C4-2B (cell line): Measurements from ENCODE around the gene TSHZ3.

Source experiments
- CTCF ChIP-seq: fragments of 450-650 bp; conservative IDR thresholded peaks from 2 replicates; pipeline ENCODE4 v1.5.1; 2017; ENCODE audit warnings: mild to moderate bottlenecking
- ZFX ChIP-seq: fragments of 450-650 bp; IDR thresholded peaks from 2 replicates; pipeline ENCODE4 v1.6.1; 2017

GRCh38 chr19:31296741-31297390, 52.4 kb downstream of the TSHZ3 start:
- no peak for TF ChIP-seq CTCF
- no peak for TF ChIP-seq ZFX
